ENCODE results near the gene CNTNAP5. TPM values are rescaled to one million over a fixed set of nuclear protein-coding genes. Genes with fewer than 3 reads are reported as not detected.

Gene CNTNAP5
- total and polyA plus RNA-seq, 2 of the 13 experiments (the other 11 are each of a cell fraction or from before 2014, with no cell fraction given) = not detected

GRCh38 chr2:124570872-124571271, 545.8 kb downstream of the CNTNAP5 start (continued):
- no peak for TF ChIP-seq ZNF776 (CRISPR knock-in tag; IDR thresholded peaks at IDR 0.05)
- TF ChIP-seq TEF (CRISPR knock-in tag; IDR thresholded peaks at IDR 0.05) = no peak; the same call in 1 of the 2 replicates
- no peak for TF ChIP-seq ZNF33A (CRISPR knock-in tag; IDR thresholded peaks at IDR 0.05; ENCODE audit: borderline replicate concordance)
- peak; percentile 73; the same call in 1 of the 2 replicates for TF ChIP-seq ZSCAN5A (CRISPR knock-in tag; IDR thresholded peaks at IDR 0.05; ENCODE audit: borderline replicate concordance)
- no peak for TF ChIP-seq FUBP1 (CRISPR knock-in tag; IDR thresholded peaks at IDR 0.05; ENCODE audit: borderline replicate concordance)
- TF ChIP-seq RAD51 (IDR thresholded peaks at IDR 0.05; ENCODE audit: borderline replicate concordance) = no peak
- no peak for TF ChIP-seq ZXDC (CRISPR knock-in tag; IDR thresholded peaks at IDR 0.05)
- TF ChIP-seq ZNF562 (CRISPR knock-in tag; IDR thresholded peaks at IDR 0.05; ENCODE audit: borderline replicate concordance) = no peak
- no peak for TF ChIP-seq ZBTB49 (CRISPR knock-in tag; IDR thresholded peaks at IDR 0.05; ENCODE audit: borderline replicate concordance)
- no peak for TF ChIP-seq ZNF513 (CRISPR knock-in tag; conservative IDR thresholded peaks at IDR 0.05)
- TF ChIP-seq REXO4 (CRISPR knock-in tag; IDR thresholded peaks at IDR 0.05; ENCODE audit: borderline replicate concordance) = no peak
- no peak for TF ChIP-seq ZFX (CRISPR knock-in tag; IDR thresholded peaks at IDR 0.05; ENCODE audit: low read depth)
- TF ChIP-seq ZSCAN9 (CRISPR knock-in tag; IDR thresholded peaks at IDR 0.05; ENCODE audit: borderline replicate concordance) = peak; percentile 97
- TF ChIP-seq ZNF670 (CRISPR knock-in tag; IDR thresholded peaks at IDR 0.05; ENCODE audit: borderline replicate concordance) = peak; percentile 65; the same call in 1 of the 2 replicates
- TF ChIP-seq MLLT10 (CRISPR knock-in tag; IDR thresholded peaks at IDR 0.05) = no peak
- TF ChIP-seq CEBPB (IDR thresholded peaks at IDR 0.05; ENCODE audit: borderline replicate concordance, low read depth, low read length) = no peak
- TF ChIP-seq IKZF4 (CRISPR knock-in tag; IDR thresholded peaks at IDR 0.05; ENCODE audit: borderline replicate concordance, low read depth, not compliant biosample characterization) = no peak
- no peak for TF ChIP-seq AHR (CRISPR knock-in tag; IDR thresholded peaks at IDR 0.05)
- TF ChIP-seq ZNF878 (CRISPR knock-in tag; IDR thresholded peaks at IDR 0.05) = peak; percentile 90; the same call in 1 of the 2 replicates
